Measurements from ENCODE around the gene OR12D2.

- TF ChIP-seq CTCF (IDR thresholded peaks at IDR 0.05) (no peak), POLR2A (IDR thresholded peaks at IDR 0.05) (no peak)
These were observed 29.1 kb downstream of the OR12D2 start for GRCh38 chr6:29424575-29424974.

All from body of pancreas (tissue), 4 donors.